ENCODE measurements around the gene CRB1.

Gene CRB1
- total RNA-seq: 0 to 0.36 (median 0.18) reads per million in 4 experiments

GRCh38 chr1:197268012-197268411 is at the start of gene CRB1:
CRB1 (plus strand) TSS chr1:197268252; CDS start chr1:197268413, 161 bp downstream.
- no peak for DNase-seq

- DNase-seq: no peak
Measured at GRCh38 chr1:197218857-197219256, 49.2 kb upstream of the CRB1 start.

GRCh38 chr1:197222025-197222685 is 45.9 kb upstream of the CRB1 start:
- DNase-seq: no peak

- no peak for DNase-seq
Measured at GRCh38 chr1:197222780-197223179, 45.3 kb upstream of the CRB1 start.

- no peak for DNase-seq
Measured at GRCh38 chr1:197224160-197224559, 43.9 kb upstream of the CRB1 start.

- no peak for DNase-seq
Measured at GRCh38 chr1:197225611-197226010, 42.4 kb upstream of the CRB1 start.

GRCh38 chr1:197234581-197234980 is 33.5 kb upstream of the CRB1 start:
- DNase-seq: no peak

GRCh38 chr1:197235355-197235754 is 32.7 kb upstream of the CRB1 start:
- DNase-seq: no peak

- no peak for DNase-seq
Measured at GRCh38 chr1:197247465-197247864, 20.6 kb upstream of the CRB1 start.

GRCh38 chr1:197249324-197249723 is 18.7 kb upstream of the CRB1 start:
- no peak for DNase-seq

GRCh38 chr1:197250616-197251015 is 17.4 kb upstream of the CRB1 start:
- DNase-seq: no peak

GRCh38 chr1:197252973-197253372 is 15.1 kb upstream of the CRB1 start:
- DNase-seq: no peak

GRCh38 chr1:197254866-197255265 is 13.2 kb upstream of the CRB1 start:
- no peak for DNase-seq

- DNase-seq: no peak
Measured at GRCh38 chr1:197264936-197265567, 3.0 kb upstream of the CRB1 start.

- DNase-seq: no peak
Measured at GRCh38 chr1:197269053-197269452, 1.0 kb downstream of the CRB1 start.

- no peak for DNase-seq
Measured at GRCh38 chr1:197272791-197273190, 4.7 kb downstream of the CRB1 start.

GRCh38 chr1:197277166-197277565 is 9.1 kb downstream of the CRB1 start:
- DNase-seq: no peak

- no peak for DNase-seq
Measured at GRCh38 chr1:197284325-197284724, 16.3 kb downstream of the CRB1 start.

GRCh38 chr1:197284966-197285365 is 16.9 kb downstream of the CRB1 start:
- no peak for DNase-seq

GRCh38 chr1:197285526-197286205 is 17.6 kb downstream of the CRB1 start:
- DNase-seq: no peak

GRCh38 chr1:197286634-197287033 is 18.6 kb downstream of the CRB1 start:
- no peak for DNase-seq

GRCh38 chr1:197287863-197288262 is 19.8 kb downstream of the CRB1 start:
- DNase-seq: no peak

- no peak for DNase-seq
Measured at GRCh38 chr1:197302775-197303174, 34.7 kb downstream of the CRB1 start.

GRCh38 chr1:197303463-197303862 is 35.4 kb downstream of the CRB1 start:
- no peak for DNase-seq

All from effector CD8-positive, alpha-beta T cell (primary cell).